TTC549 (cell line): ENCODE results near the gene MTERF2.

Experiments used
- FAIRE-seq: peaks from 2 replicates; lab custom pipeline; 2012; peaks lifted over from hg19 to GRCh38; lab: Jason Lieb, UNC

MTERF2 gene

GRCh38 chr12:106953352-106954250, 33.3 kb downstream of the MTERF2 start:
- FAIRE-seq: no peak

GRCh38 chr12:106950591-106950990, 36.4 kb downstream of the MTERF2 start:
- no peak for FAIRE-seq

DNA sequence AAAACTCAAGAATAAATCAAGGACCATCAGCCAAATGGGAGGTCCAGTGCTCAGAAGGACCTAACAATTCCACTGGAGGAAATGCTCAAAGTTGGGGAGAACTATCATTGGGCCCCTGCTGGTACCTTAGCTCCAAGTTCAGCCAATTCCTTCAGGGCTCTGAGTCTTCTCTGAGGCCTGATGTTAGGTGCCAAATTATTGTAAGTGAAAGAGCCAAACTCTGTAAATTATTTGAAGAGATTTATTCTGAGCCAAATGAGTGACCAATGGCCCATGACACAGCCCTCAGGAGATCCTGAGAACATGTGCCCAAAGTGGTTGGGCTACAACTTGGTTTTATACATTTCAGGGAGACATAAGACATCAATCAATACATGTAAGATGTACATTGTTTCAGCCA, 39.5 kb downstream of the MTERF2 start:
- no peak for FAIRE-seq

DNA sequence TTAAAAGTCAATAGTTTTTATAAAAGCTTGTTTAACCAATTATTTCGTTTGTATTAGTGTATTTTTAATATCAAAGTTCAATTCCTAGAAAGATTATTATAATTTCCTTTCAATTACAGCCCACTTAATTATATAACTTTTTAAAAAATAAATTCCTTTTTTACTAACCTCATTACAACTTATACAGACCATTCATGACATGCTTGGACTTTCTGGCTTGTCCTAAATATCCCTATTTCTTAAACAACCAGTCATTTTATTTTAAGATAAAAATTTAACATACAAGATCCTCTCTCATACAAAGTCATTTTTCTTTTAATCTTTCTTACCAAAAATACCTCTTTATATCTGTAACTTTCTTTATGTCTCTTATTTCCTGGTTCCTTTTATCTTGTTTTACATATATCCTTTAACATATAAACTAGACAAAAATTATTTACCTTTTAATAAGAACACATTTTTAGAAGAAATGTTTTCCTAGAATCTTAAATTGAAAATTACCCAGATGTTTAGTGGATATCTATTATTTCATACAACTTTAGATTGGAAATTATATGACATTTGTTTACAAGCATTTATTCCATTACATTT, 41.6 kb downstream of the MTERF2 start:
- peak; percentile 85 for FAIRE-seq

DNA sequence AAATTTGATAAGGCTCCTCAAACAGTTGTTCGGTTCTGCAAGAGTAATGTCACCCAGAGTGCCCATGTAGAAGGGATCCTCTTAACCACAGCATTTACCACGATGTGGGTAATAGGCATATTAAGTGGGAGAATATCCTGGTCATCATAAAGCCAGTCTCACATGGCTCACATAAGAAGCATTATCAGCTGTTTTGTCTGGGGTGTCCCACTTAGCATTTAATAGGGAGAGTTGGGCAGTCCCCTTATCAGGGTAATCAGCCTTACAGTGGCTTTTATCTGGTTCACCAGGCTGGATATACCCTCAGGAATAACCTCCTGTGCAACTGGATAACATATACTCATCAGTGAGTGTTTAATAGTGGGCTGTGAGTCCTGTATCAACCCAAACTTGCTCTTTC, 44.2 kb downstream of the MTERF2 start:
- no peak for FAIRE-seq

DNA sequence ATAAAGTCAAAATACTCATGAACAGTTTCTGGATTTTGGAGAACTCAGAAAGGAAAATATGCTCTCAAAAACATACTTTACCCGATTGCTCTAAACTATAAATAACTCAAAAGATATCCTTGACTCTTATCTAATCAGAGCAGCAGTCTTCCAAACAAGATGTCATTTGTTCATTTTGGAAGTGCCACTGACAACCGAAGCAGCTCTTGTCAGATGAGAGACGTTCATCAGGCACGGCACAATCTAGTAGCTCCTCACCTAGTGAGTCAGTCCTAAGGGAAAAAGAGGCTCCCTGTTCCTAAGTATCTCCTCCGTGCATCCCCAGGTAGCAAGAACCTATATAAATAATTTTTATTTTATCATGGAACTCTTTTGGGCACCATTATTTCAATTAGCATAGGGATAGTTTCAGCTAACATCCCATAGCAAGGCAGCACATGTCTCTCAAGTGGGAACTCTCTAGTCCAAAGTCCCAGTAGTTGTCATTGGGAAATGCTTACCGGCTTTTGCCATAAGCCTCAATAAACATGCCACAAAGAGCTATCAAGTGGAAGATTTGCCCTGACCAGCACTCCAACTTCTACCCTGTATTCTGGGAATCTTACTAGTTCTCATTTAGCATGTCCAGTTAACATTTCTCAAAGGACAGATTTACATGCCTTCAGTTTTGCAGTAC, 45.3 kb downstream of the MTERF2 start:
- no peak for FAIRE-seq

DNA sequence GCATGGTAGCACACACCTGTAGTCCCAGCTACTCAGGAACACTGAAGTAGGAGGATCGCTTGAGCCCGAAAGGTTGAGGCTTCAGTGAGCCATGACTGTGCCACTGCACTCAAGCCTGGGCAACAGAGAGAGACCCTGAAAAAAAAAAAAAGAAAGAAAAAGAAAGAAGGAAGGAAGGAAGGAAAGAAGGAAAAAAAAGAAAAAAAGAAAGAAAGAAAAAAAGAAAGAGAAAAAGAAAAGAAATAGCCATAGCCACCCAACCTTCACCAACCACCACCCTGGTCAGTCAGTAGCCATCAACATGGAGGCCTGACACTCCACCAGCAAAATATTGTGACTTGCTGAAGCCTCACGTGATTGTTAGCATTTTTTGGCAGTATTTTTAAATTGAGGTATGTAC, 52.7 kb downstream of the MTERF2 start:
- FAIRE-seq: no peak
